GM19099 (cell line): ENCODE data around the gene PPP1R7.

ENCODE experiments used
- POLR2A ChIP-seq: IDR thresholded peaks from 3 replicates; pipeline ENCODE4 v1.6.1; 2011; ENCODE audit warnings: low read depth; ENCODE audit not compliant: insufficient read length; ENCODE audit errors: extremely low read depth

PPP1R7 gene

GRCh38 chr2:241132538-241133435, 17.5 kb upstream of the PPP1R7 start:
- no peak for TF ChIP-seq POLR2A

GRCh38 chr2:241133436-241133820, 16.8 kb upstream of the PPP1R7 start:
- no peak for TF ChIP-seq POLR2A

- TF ChIP-seq POLR2A: no peak
Measured at GRCh38 chr2:241134711-241135110, 15.6 kb upstream of the PPP1R7 start.

- no peak for TF ChIP-seq POLR2A
Measured at GRCh38 chr2:241135737-241136136, 14.5 kb upstream of the PPP1R7 start.

GRCh38 chr2:241136191-241136590, 14.1 kb upstream of the PPP1R7 start:
- no peak for TF ChIP-seq POLR2A

- no peak for TF ChIP-seq POLR2A
Measured at GRCh38 chr2:241136661-241137260, 13.5 kb upstream of the PPP1R7 start.

GRCh38 chr2:241137276-241138190, 12.7 kb upstream of the PPP1R7 start:
- no peak for TF ChIP-seq POLR2A

- TF ChIP-seq POLR2A: no peak
Measured at GRCh38 chr2:241138471-241138870, 11.8 kb upstream of the PPP1R7 start.

GRCh38 chr2:241139531-241140444, 10.5 kb upstream of the PPP1R7 start:
- TF ChIP-seq POLR2A: no peak

GRCh38 chr2:241140445-241140840, 9.8 kb upstream of the PPP1R7 start:
- TF ChIP-seq POLR2A: no peak

GRCh38 chr2:241141214-241141770, 9.0 kb upstream of the PPP1R7 start:
- TF ChIP-seq POLR2A: no peak

GRCh38 chr2:241142063-241142462, 8.2 kb upstream of the PPP1R7 start:
- TF ChIP-seq POLR2A: no peak

GRCh38 chr2:241142593-241142992, 7.7 kb upstream of the PPP1R7 start:
- TF ChIP-seq POLR2A: no peak

- TF ChIP-seq POLR2A: no peak
Measured at GRCh38 chr2:241146286-241146685, 4.0 kb upstream of the PPP1R7 start.
